Measurements from ENCODE around the gene FCRLB.

DNA sequence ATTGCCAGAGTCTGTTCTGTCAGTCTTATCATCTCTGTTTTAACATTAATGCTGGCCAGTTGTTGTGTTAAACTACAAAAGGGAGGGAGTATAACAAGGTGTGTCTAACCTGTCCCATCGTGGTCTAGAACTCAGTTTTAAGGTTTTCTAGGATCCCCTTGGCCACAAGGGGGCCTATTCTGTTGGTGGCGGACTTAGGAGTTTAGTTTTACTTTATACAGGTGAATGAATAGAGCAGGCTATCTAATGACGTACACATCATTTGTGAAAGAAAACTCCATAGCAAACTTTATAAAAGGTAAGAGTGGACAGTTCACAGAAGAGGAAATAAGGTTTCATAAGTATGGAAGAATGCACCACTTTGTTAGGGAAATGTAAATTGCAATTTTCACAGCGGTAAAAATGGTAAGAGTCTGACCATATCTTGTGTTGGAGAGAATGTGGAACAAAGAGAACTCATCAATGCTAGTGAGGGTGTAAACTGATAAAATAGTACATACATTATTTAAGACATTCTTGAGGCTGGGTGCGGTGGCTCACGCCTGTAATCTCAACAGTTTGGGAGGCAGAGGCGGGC is 42.3 kb downstream of the FCRLB start:
- TF ChIP-seq POLR2AphosphoS5 (IDR thresholded peaks at IDR 0.05) (no peak), CTCF (IDR thresholded peaks at IDR 0.05) (peak in 1 of 4 experiments; percentile 41)
